Activated T-cell treated with anti-CD3 and anti-CD28 coated beads, Interleukin-2, amount 50 U/mL, for 72 hours (primary cell): Measurements from ENCODE around the gene TFG. TPM values are rescaled to one million over a fixed set of nuclear protein-coding genes. Genes with fewer than 3 reads are reported as not detected.

Experiments used
- ATAC-seq, 2 donors: fragments of 150-1000 bp; cut with Tn5 transposase; replicated peaks in 1 of 2; 2 replicates each; pipeline ENCODE4 v1.10.0; 2021; ENCODE audit warnings: moderate library complexity in 2 of 2, mild to moderate bottlenecking in 1 of 2
- DNase-seq, 2 donors: peaks; one replicate each; pipeline ENCODE4 v3.0.0; 2021 to 2022; ENCODE audit warnings: mixed read lengths in 1 of 2
- H3K27ac Mint-ChIP-seq: one replicate; pipeline ENCODE4 v1.8.0; 2022; ENCODE audit warnings: mild to moderate bottlenecking, moderate library complexity, mixed read lengths
- H3K27me3 Mint-ChIP-seq: one replicate; pipeline ENCODE4 v1.8.0; 2022; ENCODE audit warnings: low read depth, mixed read lengths
- H3K36me3 Mint-ChIP-seq, 2 donors: one replicate each; pipeline ENCODE4 v1.8.0; 2022; ENCODE audit warnings: mixed read lengths in 2 of 2, mild to moderate bottlenecking in 1 of 2; ENCODE audit not compliant: insufficient read depth in 2 of 2
- H3K4me1 Mint-ChIP-seq: one replicate; pipeline ENCODE4 v1.8.0; 2022; ENCODE audit warnings: low read depth, mixed read lengths
- H3K4me3 Mint-ChIP-seq, 2 donors: one replicate each; pipeline ENCODE4 v1.8.0; 2022; ENCODE audit warnings: mild to moderate bottlenecking in 2 of 2, mixed read lengths in 2 of 2, moderate library complexity in 2 of 2
- H3K9me3 Mint-ChIP-seq, 2 donors: one replicate each; pipeline ENCODE4 v1.8.0; 2022; ENCODE audit warnings: mixed read lengths in 2 of 2
- total RNA-seq, 2 donors: library from RNA; stranded (reverse); gene quantifications; one replicate each; pipeline ENCODE4 v1.2.3, GENCODE V29; 2022

TFG gene
- total RNA-seq, 2 donors from 2014 or later, result 60.6 to 64.7 TPM

GRCh38 chr3:100696161-100696560 is 13.1 kb upstream of the TFG start:
- no peak overlapping the region for H3K4me3 Mint-ChIP-seq
- no peak overlapping the region for H3K27ac Mint-ChIP-seq
- no peak for DNase-seq
- no peaks in the 10 kb centered on the region for H3K4me1 Mint-ChIP-seq
- no peak for ATAC-seq
- peaks cover 31% of the 10 kb centered on the region for H3K27me3 Mint-ChIP-seq
- H3K9me3 Mint-ChIP-seq, result no peaks in the 10 kb centered on the region
- no peaks in the 10 kb centered on the region for H3K36me3 Mint-ChIP-seq

GRCh38 chr3:100697172-100697571 is 12.1 kb upstream of the TFG start:
- Mint-ChIP-seq H3K27ac (no peak overlapping the region), H3K4me3 (no peak overlapping the region), H3K4me1 (no peaks in the 10 kb centered on the region), H3K36me3 (no peaks in the 10 kb centered on the region), H3K27me3 (peaks cover 34% of the 10 kb centered on the region), H3K9me3 (no peaks in the 10 kb centered on the region)
- DNase-seq (no peak), ATAC-seq (no peak)

- peaks cover 37% of the 10 kb centered on the region for H3K27me3 Mint-ChIP-seq
- ATAC-seq (no peak), DNase-seq (no peak)
- H3K36me3 Mint-ChIP-seq, result no peaks in the 10 kb centered on the region
- H3K27ac Mint-ChIP-seq, result no peak overlapping the region
- H3K4me1 Mint-ChIP-seq, result no peaks in the 10 kb centered on the region
- no peak overlapping the region for H3K4me3 Mint-ChIP-seq
- H3K9me3 Mint-ChIP-seq, result no peaks in the 10 kb centered on the region
These were observed 11.5 kb upstream of the TFG start for GRCh38 chr3:100697723-100698285.

- H3K27ac Mint-ChIP-seq, result no peak overlapping the region
- no peaks in the 10 kb centered on the region for H3K36me3 Mint-ChIP-seq
- no peaks in the 10 kb centered on the region for H3K4me1 Mint-ChIP-seq
- no peaks in the 10 kb centered on the region for H3K9me3 Mint-ChIP-seq
- H3K27me3 Mint-ChIP-seq, result peaks cover 37% of the 10 kb centered on the region
- DNase-seq (no peak), ATAC-seq (no peak)
- H3K4me3 Mint-ChIP-seq, result no peak overlapping the region
These were observed 10.6 kb upstream of the TFG start for GRCh38 chr3:100698736-100699135.

- H3K4me3 Mint-ChIP-seq, result no peak overlapping the region
- H3K27ac Mint-ChIP-seq, result no peak overlapping the region
- no peak for DNase-seq
- no peak for ATAC-seq
- peaks cover 32% of the 10 kb centered on the region for H3K27me3 Mint-ChIP-seq
- H3K4me1 Mint-ChIP-seq, result no peaks in the 10 kb centered on the region
- H3K36me3 Mint-ChIP-seq, result no peaks in the 10 kb centered on the region
- no peaks in the 10 kb centered on the region for H3K9me3 Mint-ChIP-seq
These were observed 8.6 kb upstream of the TFG start for GRCh38 chr3:100700708-100701107.

GRCh38 chr3:100702082-100702979 is 7.0 kb upstream of the TFG start:
- H3K27ac Mint-ChIP-seq, result no peak overlapping the region
- peaks cover 32% of the 10 kb centered on the region for H3K27me3 Mint-ChIP-seq
- H3K4me3 Mint-ChIP-seq, result no peak overlapping the region
- DNase-seq, result no peak
- no peak for ATAC-seq
- peaks cover 7% of the 10 kb centered on the region for H3K4me1 Mint-ChIP-seq
- no peaks in the 10 kb centered on the region for H3K9me3 Mint-ChIP-seq
- no peaks in the 10 kb centered on the region for H3K36me3 Mint-ChIP-seq

- H3K4me3 Mint-ChIP-seq, result no peak overlapping the region
- DNase-seq (no peak), ATAC-seq (no peak)
- no peak overlapping the region for H3K27ac Mint-ChIP-seq
- H3K9me3 Mint-ChIP-seq, result no peaks in the 10 kb centered on the region
- peaks cover 7% of the 10 kb centered on the region for H3K4me1 Mint-ChIP-seq
- peaks cover 25% of the 10 kb centered on the region for H3K27me3 Mint-ChIP-seq
- H3K36me3 Mint-ChIP-seq, result no peaks in the 10 kb centered on the region
These were observed 6.3 kb upstream of the TFG start for GRCh38 chr3:100702980-100703345.

GRCh38 chr3:100703865-100704264 is 5.4 kb upstream of the TFG start:
- DNase-seq, result no peak
- Mint-ChIP-seq H3K27ac (no peak overlapping the region), H3K4me1 (peaks cover 15% of the 10 kb centered on the region), H3K4me3 (no peak overlapping the region), H3K9me3 (peaks cover 0 to 3% of the 10 kb centered on the region in 2 donors), H3K36me3 (peaks cover 0 to 3% of the 10 kb centered on the region in 2 donors), H3K27me3 (peaks cover 17% of the 10 kb centered on the region)
- no peak for ATAC-seq

- peaks cover 2 to 7% of the 10 kb centered on the region in 2 donors for H3K9me3 Mint-ChIP-seq
- H3K4me1 Mint-ChIP-seq, result peaks cover 30% of the 10 kb centered on the region
- H3K27ac Mint-ChIP-seq, result no peak overlapping the region
- H3K4me3 Mint-ChIP-seq, result no peak overlapping the region
- H3K36me3 Mint-ChIP-seq, result peaks cover 10 to 12% of the 10 kb centered on the region in 2 donors
- peaks cover 6% of the 10 kb centered on the region for H3K27me3 Mint-ChIP-seq
- ATAC-seq (no peak), DNase-seq (no peak)
These were observed 2.9 kb upstream of the TFG start for GRCh38 chr3:100706365-100706764.

- ATAC-seq, result no peak
- no peaks in the 10 kb centered on the region for H3K27me3 Mint-ChIP-seq
- peak overlapping the region; percentile 100 for H3K27ac Mint-ChIP-seq
- peaks cover 2 to 7% of the 10 kb centered on the region in 2 donors for H3K9me3 Mint-ChIP-seq
- H3K4me1 Mint-ChIP-seq, result peaks cover 51% of the 10 kb centered on the region
- peak overlapping the region; percentile 89 to 99 for H3K4me3 Mint-ChIP-seq
- DNase-seq, result no peak
- peaks cover 20 to 22% of the 10 kb centered on the region in 2 donors for H3K36me3 Mint-ChIP-seq
These were observed 678 bp upstream of the TFG start for GRCh38 chr3:100708644-100708988.

- H3K27me3 Mint-ChIP-seq, result no peaks in the 10 kb centered on the region
- peaks cover 2 to 7% of the 10 kb centered on the region in 2 donors for H3K9me3 Mint-ChIP-seq
- no peak for ATAC-seq
- peak overlapping the region; percentile 100 for H3K27ac Mint-ChIP-seq
- peaks cover 58% of the 10 kb centered on the region for H3K4me1 Mint-ChIP-seq
- peaks cover 22 to 27% of the 10 kb centered on the region in 2 donors for H3K36me3 Mint-ChIP-seq
- peak overlapping the region; percentile 89 to 99 for H3K4me3 Mint-ChIP-seq
- DNase-seq, result peak; percentile 25 to 46
These were observed 557 bp downstream of the TFG start for GRCh38 chr3:100709842-100710260.

GRCh38 chr3:100710261-100710968 is 1.1 kb downstream of the TFG start:
- Mint-ChIP-seq H3K27ac (peak overlapping the region; percentile 88), H3K4me1 (peaks cover 64% of the 10 kb centered on the region), H3K36me3 (peaks cover 25 to 32% of the 10 kb centered on the region in 2 donors), H3K27me3 (no peaks in the 10 kb centered on the region), H3K4me3 (peak overlapping the region; percentile 89 to 99), H3K9me3 (peaks cover 2 to 7% of the 10 kb centered on the region in 2 donors)
- ATAC-seq, result peak; percentile 49 to 54
- DNase-seq, result peak; percentile 82 to 83

GRCh38 chr3:100715176-100715575 is 5.9 kb downstream of the TFG start:
- Mint-ChIP-seq H3K9me3 (peaks cover 2% of the 10 kb centered on the region in 2 donors), H3K4me3 (no peak overlapping the region), H3K36me3 (peaks cover 23 to 62% of the 10 kb centered on the region in 2 donors), H3K4me1 (peaks cover 81% of the 10 kb centered on the region), H3K27me3 (no peaks in the 10 kb centered on the region), H3K27ac (peak overlapping the region; percentile 66)
- no peak for DNase-seq
- peak in 1 of 2 donors; percentile 45 for ATAC-seq
